Osteoblast (primary cell): ENCODE data around the gene ST6GALNAC5. TPM values are rescaled to one million over a fixed set of nuclear protein-coding genes. Genes with fewer than 3 reads are reported as not detected.

ENCODE experiments used
- DNase-seq: peaks from one replicate; pipeline ENCODE4 v3.0.0; 2011; ENCODE audit warnings: low spot score, mixed read lengths; ENCODE audit not compliant: insufficient read length; ENCODE audit errors: missing footprints
- H2AFZ ChIP-seq: 2 replicates; pipeline ENCODE4 v1.6.0; 2011; ENCODE audit warnings: mild to moderate bottlenecking, low read length
- H3K27ac ChIP-seq: 2 replicates; pipeline ENCODE4 v1.5.1; 2011; ENCODE audit warnings: mild to moderate bottlenecking, low read depth, low read length, moderate library complexity
- H3K27me3 ChIP-seq: 2 replicates; pipeline ENCODE4 v1.6.0; 2012; ENCODE audit warnings: mild to moderate bottlenecking, control low read depth, inconsistent platforms, low read length, moderate library complexity; ENCODE audit not compliant: insufficient read depth
- H3K36me3 ChIP-seq: 2 replicates; pipeline ENCODE4 v1.5.1; 2011; ENCODE audit warnings: mild to moderate bottlenecking, low read length, control low read depth, moderate library complexity; ENCODE audit not compliant: insufficient read depth
- H3K4me1 ChIP-seq: 2 replicates; pipeline ENCODE4 v1.5.1; 2011; ENCODE audit warnings: mild to moderate bottlenecking, low read length, control low read depth, moderate library complexity; ENCODE audit not compliant: insufficient read depth
- H3K4me2 ChIP-seq: 2 replicates; pipeline ENCODE4 v1.6.0; 2011; ENCODE audit warnings: mild to moderate bottlenecking, low read length; ENCODE audit not compliant: insufficient read depth
- H3K4me3 ChIP-seq: fragments of 200-600 bp; sonication (generic); 3 replicates; pipeline ENCODE4 v1.5.1; 2012; ENCODE audit warnings: mild to moderate bottlenecking, low read length, inconsistent platforms; ENCODE audit not compliant: insufficient read depth
- H3K79me2 ChIP-seq: 2 replicates; pipeline ENCODE4 v1.6.0; 2012; ENCODE audit warnings: mild to moderate bottlenecking, low read length, control low read depth, inconsistent platforms; ENCODE audit not compliant: insufficient read depth
- H3K9me3 ChIP-seq: 2 replicates; pipeline ENCODE4 v1.5.1; 2011; ENCODE audit warnings: low read depth, low read length, control low read depth
- H4K20me1 ChIP-seq: 2 replicates; pipeline ENCODE4 v1.6.0; 2012; ENCODE audit warnings: mild to moderate bottlenecking, low read length, control low read depth; ENCODE audit not compliant: insufficient read depth
- CTCF ChIP-seq: IDR thresholded peaks from 2 replicates; pipeline ENCODE4 v1.5.1; 2011; ENCODE audit warnings: mild to moderate bottlenecking, low read depth, low read length, moderate library complexity; ENCODE audit errors: extremely low read depth
- total RNA-seq: library from RNA; depleted of rRNA; stranded (reverse); fragments of >200 nt; gene quantifications from 2 replicates; pipeline ENCODE4 v1.2.3, GENCODE V29; 2012

The ST6GALNAC5 gene
- total RNA-seq, 1 donor = 1.1 TPM

GRCh38 chr1:76993036-76993435 is 125.8 kb downstream of the ST6GALNAC5 start:
- no peaks in the 10 kb centered on the region for H3K9me3 ChIP-seq
- H3K36me3 ChIP-seq = no peaks in the 10 kb centered on the region
- H3K4me3 ChIP-seq = no peak overlapping the region
- peaks cover 1% of the 10 kb centered on the region for H3K4me1 ChIP-seq
- H3K27ac ChIP-seq = no peak overlapping the region
- H3K79me2 ChIP-seq = no peaks in the 10 kb centered on the region
- H2AFZ ChIP-seq = no peak overlapping the region
- H4K20me1 ChIP-seq = no peaks in the 10 kb centered on the region
- no peak overlapping the region for H3K4me2 ChIP-seq
- no peak for TF ChIP-seq CTCF
- no peak for DNase-seq
- no peaks in the 10 kb centered on the region for H3K27me3 ChIP-seq

- no peaks in the 10 kb centered on the region for H3K9me3 ChIP-seq
- H2AFZ ChIP-seq = no peak overlapping the region
- no peaks in the 10 kb centered on the region for H3K27me3 ChIP-seq
- no peak overlapping the region for H3K4me3 ChIP-seq
- TF ChIP-seq CTCF = no peak
- no peak for DNase-seq
- peak overlapping the region; percentile 67 for H3K4me2 ChIP-seq
- no peaks in the 10 kb centered on the region for H3K36me3 ChIP-seq
- no peaks in the 10 kb centered on the region for H3K79me2 ChIP-seq
- no peaks in the 10 kb centered on the region for H4K20me1 ChIP-seq
- H3K4me1 ChIP-seq = peaks cover 14% of the 10 kb centered on the region
- H3K27ac ChIP-seq = peak overlapping the region; percentile 59
Observed at GRCh38 chr1:76998582-76999223, 131.4 kb downstream of the ST6GALNAC5 start.

GRCh38 chr1:77007675-77008074 is 140.4 kb downstream of the ST6GALNAC5 start:
- Histone ChIP-seq H3K36me3 (no peaks in the 10 kb centered on the region), H3K27ac (no peak overlapping the region), H3K9me3 (no peaks in the 10 kb centered on the region), H3K4me3 (no peak overlapping the region), H4K20me1 (no peaks in the 10 kb centered on the region), H3K4me2 (no peak overlapping the region), H2AFZ (no peak overlapping the region), H3K4me1 (no peaks in the 10 kb centered on the region), H3K79me2 (no peaks in the 10 kb centered on the region), H3K27me3 (no peaks in the 10 kb centered on the region)
- no peak for DNase-seq
- TF ChIP-seq CTCF = no peak

- Histone ChIP-seq H3K36me3 (no peaks in the 10 kb centered on the region), H3K4me2 (no peak overlapping the region), H3K4me1 (no peaks in the 10 kb centered on the region), H4K20me1 (no peaks in the 10 kb centered on the region), H3K9me3 (no peaks in the 10 kb centered on the region), H3K4me3 (no peak overlapping the region), H3K79me2 (no peaks in the 10 kb centered on the region), H3K27ac (no peak overlapping the region), H2AFZ (no peak overlapping the region), H3K27me3 (no peaks in the 10 kb centered on the region)
- no peak for DNase-seq
- no peak for TF ChIP-seq CTCF
Observed at GRCh38 chr1:77010937-77011336, 143.7 kb downstream of the ST6GALNAC5 start.
